K562 (cell line): ENCODE results near the gene RAB25.

Experiments used
- EZH2 ChIP-seq: IDR thresholded peaks from 2 replicates; pipeline ENCODE4 v1.6.1; 2012; ENCODE audit warnings: low read depth, mild to moderate bottlenecking, inconsistent platforms, low read length, borderline replicate concordance
- TF ChIP-seq, protein P1 (sequence below), 3 experiments: IDR thresholded peaks in 2 of 3; conservative IDR thresholded peaks in 1 of 3; 2 replicates each; pipeline ENCODE4 v1.5.1; 2011 to 2012; ENCODE audit warnings: low read length in 3 of 3, mild to moderate bottlenecking in 3 of 3, control low read depth in 2 of 3, improper control_type of control experiment in 1 of 3, inconsistent platforms in 1 of 3, low read depth in 1 of 3, mixed read lengths in 1 of 3, moderate library complexity in 1 of 3; ENCODE audit not compliant: insufficient read depth in 2 of 3

- TF ChIP-seq, protein P1, sequence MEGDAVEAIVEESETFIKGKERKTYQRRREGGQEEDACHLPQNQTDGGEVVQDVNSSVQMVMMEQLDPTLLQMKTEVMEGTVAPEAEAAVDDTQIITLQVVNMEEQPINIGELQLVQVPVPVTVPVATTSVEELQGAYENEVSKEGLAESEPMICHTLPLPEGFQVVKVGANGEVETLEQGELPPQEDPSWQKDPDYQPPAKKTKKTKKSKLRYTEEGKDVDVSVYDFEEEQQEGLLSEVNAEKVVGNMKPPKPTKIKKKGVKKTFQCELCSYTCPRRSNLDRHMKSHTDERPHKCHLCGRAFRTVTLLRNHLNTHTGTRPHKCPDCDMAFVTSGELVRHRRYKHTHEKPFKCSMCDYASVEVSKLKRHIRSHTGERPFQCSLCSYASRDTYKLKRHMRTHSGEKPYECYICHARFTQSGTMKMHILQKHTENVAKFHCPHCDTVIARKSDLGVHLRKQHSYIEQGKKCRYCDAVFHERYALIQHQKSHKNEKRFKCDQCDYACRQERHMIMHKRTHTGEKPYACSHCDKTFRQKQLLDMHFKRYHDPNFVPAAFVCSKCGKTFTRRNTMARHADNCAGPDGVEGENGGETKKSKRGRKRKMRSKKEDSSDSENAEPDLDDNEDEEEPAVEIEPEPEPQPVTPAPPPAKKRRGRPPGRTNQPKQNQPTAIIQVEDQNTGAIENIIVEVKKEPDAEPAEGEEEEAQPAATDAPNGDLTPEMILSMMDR (IDR thresholded peaks at IDR 0.05 in 2 of 3, conservative IDR thresholded peaks at IDR 0.05 in 1 of 3; ENCODE audit: insufficient read depth in 2 of 3, low read depth in 1 of 3, low read length in 3 of 3) = no peak
- no peak for TF ChIP-seq EZH2
Observed at GRCh38 chr1:156083800-156084790, 23.1 kb downstream of the RAB25 start.
